Esophagus (tissue), 2 donors: ENCODE measurements around the gene ALDOA. TPM values are rescaled to one million over a fixed set of nuclear protein-coding genes. Genes with fewer than 3 reads are reported as not detected.

Source experiments
- H3K27ac ChIP-seq, 2 donors: one replicate each; pipeline ENCODE4 v1.5.1; 2013; ENCODE audit warnings: low read depth in 2 of 2, mild to moderate bottlenecking in 2 of 2, inconsistent platforms in 1 of 2, low read length in 1 of 2, moderate library complexity in 1 of 2
- H3K27me3 ChIP-seq, 2 donors: one replicate each; pipeline ENCODE4 v1.6.1; 2013; ENCODE audit warnings: low read length in 2 of 2, control low read depth in 1 of 2, mild to moderate bottlenecking in 1 of 2; ENCODE audit not compliant: insufficient read depth in 2 of 2, control insufficient read depth in 1 of 2
- H3K36me3 ChIP-seq, 2 donors: one replicate each; pipeline ENCODE4 v1.6.1; 2013; ENCODE audit warnings: low read length in 1 of 2; ENCODE audit not compliant: control insufficient read depth in 2 of 2, insufficient read depth in 2 of 2
- H3K4me1 ChIP-seq, 2 donors: one replicate each; pipeline ENCODE4 v1.6.1; 2013; ENCODE audit warnings: low read length in 1 of 2; ENCODE audit not compliant: control insufficient read depth in 2 of 2, insufficient read depth in 2 of 2
- H3K4me3 ChIP-seq, 2 donors: one replicate each; pipeline ENCODE4 v1.5.1; 2013; ENCODE audit warnings: low read length in 2 of 2, mild to moderate bottlenecking in 2 of 2, low read depth in 1 of 2, moderate library complexity in 1 of 2
- H3K9me3 ChIP-seq, 2 donors: one replicate each; pipeline ENCODE4 v1.6.1; 2013; ENCODE audit warnings: mild to moderate bottlenecking in 2 of 2, low read depth in 1 of 2, low read length in 1 of 2, moderate library complexity in 1 of 2; ENCODE audit not compliant: control insufficient read depth in 2 of 2, insufficient read depth in 1 of 2
- WGBS, 2 donors: extraction: QIAGEN DNeasy Blood & Tissue Kit; methylation state at CpG; one replicate each; pipeline ENCODE4 v1.1.7; 2013; 5-methylcytosine and 5-hydroxymethylcytosine counted together
- polyA plus RNA-seq, 2 donors: library from polyadenylated mRNA; stranded (reverse); fragments of 200-250 nt; gene quantifications; one replicate each; pipeline ENCODE4 v1.2.3, GENCODE V29; 2013
- donor health status: healthy with polysubstance abuse.
- donor health status: Bipolar disorder and iron deficiency.

The ALDOA gene
- polyA plus RNA-seq, 2 donors: 1,266 to 1,398 TPM

- no peaks in the 10 kb centered on the region for H3K27me3 ChIP-seq
- peak overlapping the region in 1 of 2 donors; percentile 77 for H3K4me3 ChIP-seq
- H3K9me3 ChIP-seq: no peaks in the 10 kb centered on the region
- peaks cover 3 to 8% of the 10 kb centered on the region in 2 donors for H3K4me1 ChIP-seq
- WGBS, 2 donors: 66% methylated on average over 6 of the region's 6 CpGs
- peak overlapping the region in 1 of 2 donors; percentile 28 for H3K27ac ChIP-seq
- H3K36me3 ChIP-seq: peaks cover 12 to 37% of the 10 kb centered on the region in 2 donors
Observed at GRCh38 chr16:30077656-30078055, 12.1 kb downstream of the ALDOA start.

- 89 to 94% methylated on average over 7 of the region's 7 CpGs for WGBS, 2 donors
- H3K27ac ChIP-seq: no peak overlapping the region
- H3K36me3 ChIP-seq: peaks cover 21 to 46% of the 10 kb centered on the region in 2 donors
- H3K4me1 ChIP-seq: peaks cover 3 to 8% of the 10 kb centered on the region in 2 donors
- no peaks in the 10 kb centered on the region for H3K27me3 ChIP-seq
- no peak overlapping the region for H3K4me3 ChIP-seq
- H3K9me3 ChIP-seq: no peaks in the 10 kb centered on the region
Observed at GRCh38 chr16:30078744-30079143, 13.2 kb downstream of the ALDOA start.

GRCh38 chr16:30079480-30079879 lies 13.9 kb downstream of the ALDOA start:
- H3K4me1 ChIP-seq: peaks cover 3 to 8% of the 10 kb centered on the region in 2 donors
- H3K9me3 ChIP-seq: no peaks in the 10 kb centered on the region
- H3K36me3 ChIP-seq: peaks cover 25 to 53% of the 10 kb centered on the region in 2 donors
- 87 to 89% methylated on average over 7 of the region's 7 CpGs for WGBS, 2 donors
- no peak overlapping the region for H3K27ac ChIP-seq
- H3K4me3 ChIP-seq: no peak overlapping the region
- H3K27me3 ChIP-seq: no peaks in the 10 kb centered on the region

- Histone ChIP-seq H3K4me1 (peaks cover 1 to 3% of the 10 kb centered on the region in 2 donors), H3K4me3 (no peak overlapping the region), H3K9me3 (peaks cover 0 to 2% of the 10 kb centered on the region in 2 donors), H3K27me3 (no peaks in the 10 kb centered on the region), H3K27ac (no peak overlapping the region), H3K36me3 (peaks cover 25 to 70% of the 10 kb centered on the region in 2 donors)
- WGBS, 2 donors: 83 to 87% methylated on average over 20 of the region's 20 CpGs
Observed at GRCh38 chr16:30082545-30083090, 17.1 kb downstream of the ALDOA start.

GRCh38 chr16:30083216-30084055 lies 17.9 kb downstream of the ALDOA start:
- 89 to 90% methylated on average over 24 of the region's 24 CpGs for WGBS, 2 donors
- Histone ChIP-seq H3K4me1 (peaks cover 0 to under 1% of the 10 kb centered on the region in 2 donors), H3K27ac (no peak overlapping the region), H3K9me3 (peaks cover 0 to 2% of the 10 kb centered on the region in 2 donors), H3K27me3 (no peaks in the 10 kb centered on the region), H3K36me3 (peaks cover 25 to 62% of the 10 kb centered on the region in 2 donors), H3K4me3 (no peak overlapping the region)

DNA sequence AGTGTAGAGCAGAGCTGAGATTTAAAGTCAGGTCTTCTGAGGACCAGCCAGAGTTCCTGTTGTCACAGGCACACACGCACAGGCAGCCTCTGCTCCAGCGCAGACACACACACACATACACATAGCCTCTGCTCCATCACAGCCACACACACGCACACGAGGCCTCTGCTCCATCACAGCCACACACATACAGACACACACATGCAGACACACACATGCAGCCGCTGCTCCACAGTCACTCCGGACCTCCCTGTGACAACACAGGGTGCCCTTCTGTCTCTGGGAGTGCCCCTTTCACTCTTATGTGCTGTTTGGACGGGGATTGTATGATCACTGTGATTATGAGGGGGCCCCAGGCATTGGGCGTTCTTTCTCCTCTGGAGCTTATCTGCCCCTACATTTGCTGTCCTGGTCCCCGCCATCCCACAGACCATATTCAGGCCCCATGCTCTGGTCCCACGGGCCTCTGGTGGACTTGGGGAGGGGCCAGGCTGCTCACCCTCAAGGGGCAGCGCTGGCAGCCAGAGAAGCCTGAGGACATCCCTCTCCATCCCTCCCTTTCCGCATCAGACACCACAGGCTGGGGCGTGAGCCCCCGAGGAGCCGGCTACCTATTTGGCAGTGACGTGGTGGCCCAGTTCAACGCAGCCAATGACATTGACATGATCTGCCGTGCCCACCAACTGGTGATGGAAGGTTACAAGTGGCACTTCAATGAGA lies 18.7 kb downstream of the ALDOA start:
- Histone ChIP-seq H3K27ac (peak overlapping the region in 1 of 2 donors; percentile 62), H3K9me3 (peaks cover 0 to 2% of the 10 kb centered on the region in 2 donors), H3K36me3 (peaks cover 22 to 59% of the 10 kb centered on the region in 2 donors), H3K4me3 (no peak overlapping the region), H3K27me3 (no peaks in the 10 kb centered on the region), H3K4me1 (peaks cover 0 to 9% of the 10 kb centered on the region in 2 donors)
- 81 to 85% methylated on average over 18 of the region's 18 CpGs for WGBS, 2 donors

- Histone ChIP-seq H3K36me3 (peaks cover 22 to 53% of the 10 kb centered on the region in 2 donors), H3K27me3 (no peaks in the 10 kb centered on the region), H3K9me3 (peaks cover 0 to 2% of the 10 kb centered on the region in 2 donors), H3K27ac (peak overlapping the region in 1 of 2 donors; percentile 62), H3K4me1 (peaks cover 0 to 12% of the 10 kb centered on the region in 2 donors), H3K4me3 (no peak overlapping the region)
- 57 to 68% methylated on average over 17 of the region's 17 CpGs for WGBS, 2 donors
Observed at GRCh38 chr16:30084816-30085159, 19.2 kb downstream of the ALDOA start.

DNA sequence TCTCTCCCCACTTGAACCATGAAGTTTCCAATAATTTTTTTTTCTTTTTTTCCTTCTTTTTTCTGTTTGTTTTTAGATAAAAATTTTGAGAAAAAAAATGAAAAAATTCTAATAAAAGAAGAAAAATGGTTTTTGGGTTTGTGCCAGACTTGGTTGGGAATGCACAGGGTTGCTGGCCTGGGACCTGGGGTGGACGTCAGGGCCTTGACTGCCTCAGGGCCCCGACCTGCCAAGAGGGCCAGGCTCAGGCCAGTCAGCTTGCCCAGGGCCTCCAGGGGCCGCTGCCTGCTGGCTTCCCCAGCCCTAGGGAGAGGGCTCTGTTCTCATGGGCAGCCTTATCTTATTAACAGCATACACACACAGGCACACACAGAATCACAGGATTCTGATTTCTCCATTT lies 19.7 kb downstream of the ALDOA start:
- Histone ChIP-seq H3K36me3 (peaks cover 22 to 52% of the 10 kb centered on the region in 2 donors), H3K4me1 (peaks cover 0 to 14% of the 10 kb centered on the region in 2 donors), H3K27ac (no peak overlapping the region), H3K4me3 (no peak overlapping the region), H3K9me3 (peaks cover 0 to 2% of the 10 kb centered on the region in 2 donors), H3K27me3 (no peaks in the 10 kb centered on the region)
- 68 to 83% methylated on average over 3 of the region's 3 CpGs for WGBS, 2 donors

GRCh38 chr16:30085820-30086219 lies 20.3 kb downstream of the ALDOA start:
- H3K4me1 ChIP-seq: peaks cover 1 to 16% of the 10 kb centered on the region in 2 donors
- peaks cover 0 to 2% of the 10 kb centered on the region in 2 donors for H3K9me3 ChIP-seq
- no peak overlapping the region for H3K4me3 ChIP-seq
- H3K27ac ChIP-seq: no peak overlapping the region
- 74 to 84% methylated on average over 6 of the region's 6 CpGs for WGBS, 2 donors
- peaks cover 19 to 50% of the 10 kb centered on the region in 2 donors for H3K36me3 ChIP-seq
- no peaks in the 10 kb centered on the region for H3K27me3 ChIP-seq
